ENCODE measurements around the gene SPR.

The SPR gene

DNA sequence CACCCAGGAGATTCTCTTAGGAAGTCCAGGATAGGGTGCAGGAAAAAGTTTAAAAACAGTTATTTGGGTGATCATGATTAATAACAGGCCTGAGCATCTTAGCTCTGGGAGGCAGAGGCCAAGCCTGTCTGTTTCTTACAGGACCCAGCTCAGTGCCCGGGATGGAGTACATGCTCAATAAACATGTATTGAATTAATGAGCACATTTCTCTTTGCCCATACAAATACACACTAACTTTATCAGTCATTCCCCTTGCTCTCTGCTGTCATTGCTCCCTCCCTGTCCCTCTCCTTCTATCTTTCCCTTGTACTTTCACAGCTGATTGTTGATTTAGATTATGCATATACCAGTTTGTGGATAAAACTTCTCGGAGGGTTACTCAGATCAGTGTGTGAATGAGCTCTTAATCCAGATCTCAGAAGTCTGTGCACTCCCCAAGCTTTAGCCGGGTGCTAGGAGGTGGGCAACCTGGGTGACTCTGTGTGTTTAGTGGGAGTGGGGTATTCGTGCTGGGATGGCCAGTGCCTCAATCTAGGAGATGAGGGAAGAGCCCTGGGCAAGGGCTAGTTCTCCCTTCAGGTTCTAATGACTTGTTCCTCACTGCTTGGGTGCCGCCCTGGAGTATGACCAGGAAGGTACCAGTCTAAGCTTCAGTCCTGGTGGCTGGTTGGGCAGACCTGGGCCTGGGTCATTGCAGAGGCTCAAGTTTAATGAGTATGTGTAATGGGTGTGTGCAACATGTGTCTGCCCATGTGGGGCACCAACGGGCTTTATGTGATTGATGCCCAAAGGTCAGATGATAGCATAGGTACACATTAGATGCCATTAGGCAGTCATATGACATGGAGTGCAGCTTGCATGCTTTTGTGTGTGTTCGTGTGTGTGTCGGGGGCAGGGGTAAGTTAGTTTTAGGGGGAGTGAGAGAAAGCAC lies 40.7 kb downstream of the SPR start:
- Mint-ChIP-seq H3K27me3 (peaks cover 15% of the 10 kb centered on the region), H3K27ac (no peak overlapping the region), H3K4me3 (no peak overlapping the region), H3K9me3 (no peaks in the 10 kb centered on the region), H3K36me3 (ENCODE audit: low read depth) (no peaks in the 10 kb centered on the region), H3K4me1 (ENCODE audit: low read depth) (peaks cover 13% of the 10 kb centered on the region)

DNA sequence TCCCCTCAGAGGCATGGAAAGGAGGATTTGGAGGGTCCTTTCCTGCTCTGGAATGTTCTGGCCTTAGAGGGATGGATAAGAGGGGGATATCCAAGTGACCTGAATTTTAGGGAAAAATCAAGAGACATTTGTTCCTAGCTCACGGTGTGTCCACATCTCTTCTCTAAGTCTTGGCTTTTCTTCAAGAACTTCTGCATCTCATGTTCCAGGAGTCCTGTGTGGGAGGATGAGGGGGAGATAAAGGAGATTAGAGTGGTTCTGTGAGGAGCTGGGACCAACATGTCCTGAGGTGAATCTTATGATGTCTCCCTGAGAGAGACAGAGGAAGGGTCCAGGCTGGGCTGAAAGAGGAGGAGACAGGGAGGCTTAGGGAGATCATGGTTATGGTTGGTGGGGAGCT lies 41.8 kb downstream of the SPR start:
- Mint-ChIP-seq H3K27ac (no peak overlapping the region), H3K4me1 (ENCODE audit: low read depth) (peaks cover 8% of the 10 kb centered on the region)

DNA sequence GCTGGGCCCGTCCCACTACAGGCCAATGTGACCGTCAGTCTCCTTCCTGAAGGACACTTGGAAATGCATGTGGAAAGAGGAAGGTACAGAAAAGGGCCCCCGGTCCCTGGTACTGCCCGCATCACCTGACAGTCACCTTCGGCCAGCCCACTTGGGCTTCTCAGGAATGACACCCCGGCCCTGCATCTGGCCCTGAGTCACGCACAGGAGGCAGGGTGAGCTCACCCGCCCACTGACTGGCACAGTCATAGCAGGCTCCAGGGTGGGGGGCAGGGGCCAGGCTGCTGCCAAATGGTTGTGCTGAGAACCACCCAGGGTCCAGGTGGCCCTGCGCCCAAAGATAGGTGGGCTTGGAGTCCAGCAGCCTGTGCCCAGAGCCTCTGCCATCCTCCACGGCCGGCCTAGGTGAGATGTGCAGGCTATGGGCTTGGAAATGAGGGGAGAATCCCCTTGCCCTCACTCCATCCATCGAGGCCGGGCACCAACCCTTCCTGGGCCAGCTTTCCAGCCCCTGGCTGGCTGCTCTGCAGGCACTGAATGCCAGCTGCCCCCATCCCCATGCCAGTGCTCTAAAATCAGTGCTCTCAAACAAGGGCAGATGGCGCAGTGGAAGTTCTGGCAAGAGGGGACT lies 44.2 kb downstream of the SPR start:
- H3K36me3 Mint-ChIP-seq (ENCODE audit: low read depth), result no peaks in the 10 kb centered on the region
- no peaks in the 10 kb centered on the region for H3K9me3 Mint-ChIP-seq
- H3K4me1 Mint-ChIP-seq (ENCODE audit: low read depth), result no peaks in the 10 kb centered on the region
- H3K27me3 Mint-ChIP-seq, result peaks cover 3% of the 10 kb centered on the region
- no peak overlapping the region for H3K4me3 Mint-ChIP-seq
- no peak overlapping the region for H3K27ac Mint-ChIP-seq

More for the DNA sequence above, 41.8 kb downstream of the SPR start:
- Mint-ChIP-seq H3K36me3 (ENCODE audit: low read depth) (no peaks in the 10 kb centered on the region), H3K9me3 (no peaks in the 10 kb centered on the region), H3K27me3 (peaks cover 4% of the 10 kb centered on the region), H3K4me3 (no peak overlapping the region)

GRCh38 chr2:72932045-72932740 lies 45.0 kb downstream of the SPR start:
- Mint-ChIP-seq H3K27ac (no peak overlapping the region), H3K4me1 (ENCODE audit: low read depth) (no peaks in the 10 kb centered on the region), H3K27me3 (peaks cover 3% of the 10 kb centered on the region), H3K36me3 (ENCODE audit: low read depth) (no peaks in the 10 kb centered on the region), H3K9me3 (no peaks in the 10 kb centered on the region), H3K4me3 (no peak overlapping the region)

DNA sequence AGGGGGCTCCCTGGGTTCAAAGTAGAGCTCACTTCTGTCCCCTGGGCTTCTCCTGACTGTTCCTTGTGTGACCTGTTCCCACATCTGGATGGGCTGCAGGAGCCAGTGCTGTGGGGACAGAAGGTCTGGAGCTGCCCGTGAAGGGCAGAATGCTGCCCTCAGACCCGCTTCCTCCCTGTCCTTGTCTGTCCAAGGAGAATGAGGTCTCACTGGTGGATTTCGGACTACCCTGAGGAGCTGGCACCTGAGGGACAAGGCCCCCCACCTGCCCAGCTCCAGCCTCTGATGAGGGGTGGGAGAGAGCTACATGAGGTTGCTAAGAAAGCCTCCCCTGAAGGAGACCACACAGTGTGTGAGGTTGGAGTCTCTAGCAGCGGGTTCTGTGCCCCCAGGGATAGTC lies 45.6 kb downstream of the SPR start:
- H3K27ac Mint-ChIP-seq, result no peak overlapping the region
- H3K27me3 Mint-ChIP-seq, result peaks cover 3% of the 10 kb centered on the region
- H3K9me3 Mint-ChIP-seq, result no peaks in the 10 kb centered on the region
- no peaks in the 10 kb centered on the region for H3K4me1 Mint-ChIP-seq (ENCODE audit: low read depth)
- H3K4me3 Mint-ChIP-seq, result no peak overlapping the region
- H3K36me3 Mint-ChIP-seq (ENCODE audit: low read depth), result no peaks in the 10 kb centered on the region

- H3K9me3 Mint-ChIP-seq, result no peaks in the 10 kb centered on the region
- H3K27me3 Mint-ChIP-seq, result peaks cover 3% of the 10 kb centered on the region
- no peak overlapping the region for H3K27ac Mint-ChIP-seq
- no peaks in the 10 kb centered on the region for H3K36me3 Mint-ChIP-seq (ENCODE audit: low read depth)
- H3K4me1 Mint-ChIP-seq (ENCODE audit: low read depth), result no peaks in the 10 kb centered on the region
- H3K4me3 Mint-ChIP-seq, result no peak overlapping the region
These were observed 46.0 kb downstream of the SPR start for GRCh38 chr2:72933207-72933606.

- H3K4me1 Mint-ChIP-seq (ENCODE audit: low read depth), result no peaks in the 10 kb centered on the region
- peaks cover 3% of the 10 kb centered on the region for H3K27me3 Mint-ChIP-seq
- no peak overlapping the region for H3K27ac Mint-ChIP-seq
- H3K36me3 Mint-ChIP-seq (ENCODE audit: low read depth), result no peaks in the 10 kb centered on the region
- no peak overlapping the region for H3K4me3 Mint-ChIP-seq
- H3K9me3 Mint-ChIP-seq, result no peaks in the 10 kb centered on the region
These were observed 46.5 kb downstream of the SPR start for GRCh38 chr2:72933646-72934151.

DNA sequence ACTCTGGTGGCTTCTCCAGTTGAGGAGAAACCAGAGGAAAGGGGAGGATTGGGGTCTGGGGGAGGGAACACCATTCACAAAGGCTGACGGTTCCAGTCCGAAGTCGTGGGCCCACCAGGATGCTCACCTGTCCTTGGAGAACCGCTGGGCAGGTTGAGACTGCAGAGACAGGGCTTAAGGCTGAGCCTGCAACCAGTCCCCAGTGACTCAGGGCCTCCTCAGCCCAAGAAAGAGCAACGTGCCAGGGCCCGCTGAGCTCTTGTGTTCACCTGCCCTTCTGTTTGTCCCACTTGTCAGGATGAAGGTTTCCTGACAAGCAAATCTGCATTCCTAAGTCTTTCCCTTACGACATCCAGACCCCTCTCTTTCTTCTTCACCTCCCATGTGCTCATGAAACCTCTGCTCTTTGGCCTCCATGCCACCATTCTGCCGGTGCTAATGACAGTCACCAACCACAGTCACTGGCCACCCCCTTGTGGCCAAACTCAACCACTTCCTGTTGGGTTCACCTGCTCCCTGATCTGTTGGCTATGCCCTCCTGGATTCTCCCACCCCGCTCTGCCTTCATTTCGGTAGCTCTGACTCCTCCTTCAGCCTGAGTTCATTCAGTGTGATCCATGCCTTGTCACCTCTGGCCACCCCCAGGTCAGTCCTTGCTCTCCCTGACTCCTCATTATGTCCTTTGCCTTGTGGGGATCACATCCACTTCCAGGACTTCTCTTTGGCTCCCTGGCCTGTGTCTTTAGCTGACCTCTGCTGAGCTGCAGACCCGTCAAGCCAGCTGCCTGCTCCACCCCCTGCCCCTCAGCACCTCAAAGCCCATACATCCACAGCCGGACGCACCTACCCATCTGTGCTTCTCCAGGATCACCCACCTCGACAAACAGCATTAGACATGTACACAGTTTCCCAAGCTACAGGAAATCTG lies 47.7 kb downstream of the SPR start:
- Mint-ChIP-seq H3K36me3 (ENCODE audit: low read depth) (no peaks in the 10 kb centered on the region), H3K27me3 (peaks cover 3% of the 10 kb centered on the region), H3K4me3 (no peak overlapping the region), H3K27ac (no peak overlapping the region), H3K9me3 (no peaks in the 10 kb centered on the region), H3K4me1 (ENCODE audit: low read depth) (no peaks in the 10 kb centered on the region)

- Mint-ChIP-seq H3K4me1 (ENCODE audit: low read depth) (no peaks in the 10 kb centered on the region), H3K27me3 (peaks cover 3% of the 10 kb centered on the region), H3K9me3 (no peaks in the 10 kb centered on the region), H3K4me3 (no peak overlapping the region), H3K36me3 (ENCODE audit: low read depth) (no peaks in the 10 kb centered on the region), H3K27ac (no peak overlapping the region)
These were observed 48.4 kb downstream of the SPR start for GRCh38 chr2:72935611-72935957.

DNA sequence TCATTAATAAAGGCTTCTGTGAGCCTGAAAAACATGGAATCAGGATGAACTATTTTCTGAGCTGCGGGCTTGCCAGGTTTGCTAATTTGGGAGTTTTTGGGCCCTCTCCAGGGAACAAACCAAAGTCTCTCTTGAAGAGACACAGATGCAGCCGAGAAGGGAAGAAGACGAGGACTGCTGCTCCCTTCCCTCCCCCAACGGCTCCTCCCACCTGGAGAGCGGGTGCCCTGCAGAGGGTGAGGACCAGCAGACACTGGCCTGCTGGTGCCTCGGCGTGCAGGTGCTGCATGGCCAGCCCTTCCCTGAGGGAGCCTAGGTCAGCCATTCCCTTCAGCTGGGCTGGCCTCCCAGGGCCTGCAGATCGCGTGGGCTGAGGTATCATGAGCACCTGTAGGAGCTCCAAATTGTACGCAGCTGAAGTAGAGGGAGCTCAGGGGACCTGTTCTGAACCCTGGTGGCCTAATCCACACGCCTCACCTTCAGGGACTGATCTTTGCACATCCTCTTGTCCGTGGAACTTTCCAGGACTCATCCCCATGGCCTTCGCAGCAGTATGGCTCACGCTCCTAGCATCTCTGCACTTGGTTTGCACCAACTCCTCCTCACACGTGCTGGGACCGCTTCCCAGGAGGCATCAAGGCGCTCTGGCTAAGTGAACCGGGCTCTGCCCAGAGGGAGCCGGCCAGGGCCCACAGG lies 49.6 kb downstream of the SPR start:
- H3K27ac Mint-ChIP-seq, result no peak overlapping the region
- no peak overlapping the region for H3K4me3 Mint-ChIP-seq
- H3K36me3 Mint-ChIP-seq (ENCODE audit: low read depth), result no peaks in the 10 kb centered on the region
- no peaks in the 10 kb centered on the region for H3K4me1 Mint-ChIP-seq (ENCODE audit: low read depth)
- H3K9me3 Mint-ChIP-seq, result no peaks in the 10 kb centered on the region
- H3K27me3 Mint-ChIP-seq, result no peaks in the 10 kb centered on the region

DNA sequence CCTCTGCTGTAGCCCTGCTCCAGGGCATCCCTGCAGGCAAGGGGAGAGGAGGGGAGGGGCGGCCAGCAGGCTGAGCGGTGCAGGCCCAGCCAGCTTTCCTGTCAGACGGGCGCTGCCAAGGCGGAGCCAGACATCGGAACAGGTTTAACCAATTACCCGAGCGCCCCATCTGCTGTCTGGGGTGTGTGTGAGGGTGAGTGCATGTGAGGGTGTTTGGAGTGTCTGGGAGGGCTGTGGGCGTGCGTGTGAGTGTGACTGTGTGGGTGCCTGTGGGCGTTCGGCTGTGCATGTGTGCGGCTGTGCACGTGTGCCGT lies 50.1 kb downstream of the SPR start:
- Mint-ChIP-seq H3K4me3 (no peak overlapping the region), H3K36me3 (ENCODE audit: low read depth) (no peaks in the 10 kb centered on the region), H3K27ac (no peak overlapping the region), H3K27me3 (no peaks in the 10 kb centered on the region), H3K9me3 (no peaks in the 10 kb centered on the region), H3K4me1 (ENCODE audit: low read depth) (no peaks in the 10 kb centered on the region)

- H3K9me3 Mint-ChIP-seq, result no peaks in the 10 kb centered on the region
- H3K36me3 Mint-ChIP-seq (ENCODE audit: low read depth), result no peaks in the 10 kb centered on the region
- no peaks in the 10 kb centered on the region for H3K27me3 Mint-ChIP-seq
- H3K4me3 Mint-ChIP-seq, result no peak overlapping the region
- no peak overlapping the region for H3K27ac Mint-ChIP-seq
- H3K4me1 Mint-ChIP-seq (ENCODE audit: low read depth), result no peaks in the 10 kb centered on the region
These were observed 51.2 kb downstream of the SPR start for GRCh38 chr2:72938455-72938854.

DNA sequence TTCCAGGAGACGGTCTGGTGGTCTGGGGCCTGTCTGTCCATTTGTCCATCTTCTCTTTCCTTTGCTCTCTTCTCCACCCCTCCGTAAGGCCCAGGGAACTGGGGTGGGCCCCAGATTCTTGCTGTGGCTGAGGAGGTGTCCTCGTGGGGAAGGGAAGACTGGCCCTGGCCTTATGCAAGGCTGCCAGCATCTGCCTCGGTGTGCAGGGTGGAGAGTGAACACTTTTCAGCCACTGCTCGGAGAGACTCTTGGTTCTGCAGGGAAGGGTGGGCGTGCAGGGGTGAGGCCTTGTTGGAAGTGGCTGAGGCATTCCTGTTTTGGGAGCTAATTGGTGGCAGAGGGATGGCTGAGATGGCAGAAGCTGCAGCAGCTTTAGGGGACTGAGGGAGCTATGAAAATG lies 53.2 kb downstream of the SPR start:
- no peaks in the 10 kb centered on the region for H3K4me1 Mint-ChIP-seq (ENCODE audit: low read depth)
- no peaks in the 10 kb centered on the region for H3K27me3 Mint-ChIP-seq
- no peak overlapping the region for H3K27ac Mint-ChIP-seq
- H3K9me3 Mint-ChIP-seq, result no peaks in the 10 kb centered on the region
- H3K4me3 Mint-ChIP-seq, result no peak overlapping the region
- no peaks in the 10 kb centered on the region for H3K36me3 Mint-ChIP-seq (ENCODE audit: low read depth)

DNA sequence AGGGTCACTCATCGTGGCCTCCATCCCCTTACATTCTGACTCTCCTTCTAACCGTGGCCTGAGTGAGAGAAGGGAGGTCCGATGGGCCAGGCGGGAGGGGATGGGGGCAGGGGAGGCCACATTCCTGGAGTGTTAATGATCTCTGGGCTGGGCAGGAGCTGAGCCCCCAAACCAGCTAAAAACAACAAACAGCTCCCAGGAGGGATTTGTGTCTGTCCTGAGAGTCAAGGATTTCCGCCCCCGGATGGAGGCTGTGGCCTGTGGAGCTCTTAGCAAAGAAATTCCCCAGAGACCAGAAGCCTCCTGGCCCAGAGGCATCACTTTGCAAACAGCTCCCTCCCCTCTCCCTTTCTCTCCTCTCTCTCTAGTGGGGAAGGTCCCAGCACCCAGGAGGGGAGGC lies 53.6 kb downstream of the SPR start:
- Mint-ChIP-seq H3K36me3 (ENCODE audit: low read depth) (no peaks in the 10 kb centered on the region), H3K4me3 (no peak overlapping the region), H3K4me1 (ENCODE audit: low read depth) (no peaks in the 10 kb centered on the region), H3K27me3 (no peaks in the 10 kb centered on the region), H3K9me3 (no peaks in the 10 kb centered on the region), H3K27ac (no peak overlapping the region)
